GM06990 (cell line): ENCODE data around the gene COL17A1.

Source experiments
- DNase-seq: peaks from one replicate; pipeline ENCODE4 v3.0.0-alpha.2; 2011; ENCODE audit not compliant: insufficient read length; ENCODE audit errors: extremely low read depth
- H3K27me3 ChIP-seq: replicated peaks from 2 replicates; pipeline ENCODE4 v1.6.0; 2011; ENCODE audit warnings: low read length; ENCODE audit not compliant: control insufficient read depth, insufficient read depth
- H3K36me3 ChIP-seq: 2 replicates; pipeline ENCODE4 v1.5.1; 2011; ENCODE audit warnings: low read length; ENCODE audit not compliant: control insufficient read depth, insufficient read depth
- H3K4me3 ChIP-seq: replicated peaks from 2 replicates; pipeline ENCODE4 v1.5.1; 2011; ENCODE audit warnings: low read depth, mild to moderate bottlenecking, control low read depth, low read length
- CTCF ChIP-seq: IDR thresholded peaks from 2 replicates; pipeline ENCODE4 v1.5.1; 2011; ENCODE audit warnings: low read length, control low read depth, mild to moderate bottlenecking, inconsistent platforms; ENCODE audit not compliant: insufficient read depth, poor library complexity, severe bottlenecking

COL17A1 gene

GRCh38 chr10:103990531-103990930, 95.1 kb downstream of the COL17A1 start:
- no peak for DNase-seq

GRCh38 chr10:103990121-103990520, 95.6 kb downstream of the COL17A1 start:
- Histone ChIP-seq H3K36me3 (no peaks in the 10 kb centered on the region), H3K27me3 (no peaks in the 10 kb centered on the region), H3K4me3 (no peak overlapping the region)
- no peak for TF ChIP-seq CTCF
- DNase-seq: no peak

More at GRCh38 chr10:103990531-103990930, 95.1 kb downstream of the COL17A1 start:
- Histone ChIP-seq H3K4me3 (no peak overlapping the region), H3K27me3 (no peaks in the 10 kb centered on the region), H3K36me3 (no peaks in the 10 kb centered on the region)
- TF ChIP-seq CTCF: no peak

- no peak overlapping the region for H3K4me3 ChIP-seq
- H3K27me3 ChIP-seq: no peaks in the 10 kb centered on the region
- peak; percentile 15 for DNase-seq
- H3K36me3 ChIP-seq: no peaks in the 10 kb centered on the region
- TF ChIP-seq CTCF: no peak
These were observed 99.3 kb downstream of the COL17A1 start for GRCh38 chr10:103986360-103986759.

GRCh38 chr10:103985726-103986125, 100.0 kb downstream of the COL17A1 start:
- no peak for TF ChIP-seq CTCF
- H3K4me3 ChIP-seq: no peak overlapping the region
- no peaks in the 10 kb centered on the region for H3K27me3 ChIP-seq
- no peaks in the 10 kb centered on the region for H3K36me3 ChIP-seq
- DNase-seq: no peak

GRCh38 chr10:103983367-103983911, 102.2 kb downstream of the COL17A1 start:
- no peak for TF ChIP-seq CTCF
- H3K36me3 ChIP-seq: no peaks in the 10 kb centered on the region
- peak; percentile 37 for DNase-seq
- H3K4me3 ChIP-seq: peak overlapping the region; percentile 27
- no peaks in the 10 kb centered on the region for H3K27me3 ChIP-seq

- H3K36me3 ChIP-seq: no peaks in the 10 kb centered on the region
- DNase-seq: no peak
- H3K27me3 ChIP-seq: no peaks in the 10 kb centered on the region
- peak; percentile 47 for TF ChIP-seq CTCF
- no peak overlapping the region for H3K4me3 ChIP-seq
These were observed 103.0 kb downstream of the COL17A1 start for GRCh38 chr10:103982639-103983038.
